Mucosa of descending colon (tissue), 3 donors: ENCODE results near the gene BTBD2. TPM values are rescaled to one million over a fixed set of nuclear protein-coding genes. Genes with fewer than 3 reads are reported as not detected.
"Not testable (repeated sequence)": the region's sequence is repeated elsewhere in the genome, so short reads cannot be mapped to it uniquely, and the experiment has no call there.

ENCODE experiments used
- ATAC-seq: fragments of 200-7000 bp; cut with Tn5 transposase; one replicate; pipeline ENCODE4 v1.9.1; 2020; ENCODE audit warnings: mild to moderate bottlenecking, moderate library complexity
- DNase-seq, 3 donors: peaks; one replicate each; pipeline ENCODE4 v3.0.0-alpha.2; 2020
- H3K36me3 ChIP-seq: fragments of 200-600 bp; one replicate; pipeline ENCODE4 v1.8.0; 2021; ENCODE audit warnings: low read depth, mild to moderate bottlenecking
- H3K4me1 ChIP-seq: fragments of 200-600 bp; one replicate; pipeline ENCODE4 v1.8.0; 2021; ENCODE audit warnings: low read depth, mild to moderate bottlenecking
- H3K4me3 ChIP-seq: fragments of 200-600 bp; one replicate; pipeline ENCODE4 v1.8.0; 2021; ENCODE audit warnings: mild to moderate bottlenecking
- H3K9me3 ChIP-seq: fragments of 200-600 bp; one replicate; pipeline ENCODE4 v1.8.0; 2021; ENCODE audit warnings: mild to moderate bottlenecking
- intact Hi-C, 2 donors: fragments of 100-400 bp; cut with DNase I in 1 of 2; cut with micrococcal nuclease in 1 of 2; formaldehyde crosslinking; loops; one replicate each; pipeline versions ENCODE4 v1.11.0 to v1.11.1; 2022; cut with DNase I, micrococcal nuclease
- total RNA-seq, 3 donors: library from RNA; stranded (reverse); fragmentation: NEBNext Ultra II Directional in 2 of 3; extraction: Animal tissue kit (Norgen Biotek cat#: 25700) in 2 of 3; gene quantifications; one replicate each; pipeline versions ENCODE4 v1.2.1 to v1.2.4, GENCODE V29; 2021 to 2023
- TF ChIP-seq, protein P1 (sequence below): fragments of 200-600 bp; IDR thresholded peaks from one replicate; pipeline ENCODE4 v1.8.0; 2022; ENCODE audit warnings: antibody characterized with exemption, mild to moderate bottlenecking
- donor health status: DM: no; HTN: no; CAD: no; lungs with moderate emphysema.
- donor health status: DM: no; HTN: no; CAD: no.
- donor health status: DM: no; HTN: yes; CAD: no.

Gene BTBD2
- total RNA-seq, 3 donors from 2014 or later, result 66.0 to 82.3 (median 71.5) TPM

DNA sequence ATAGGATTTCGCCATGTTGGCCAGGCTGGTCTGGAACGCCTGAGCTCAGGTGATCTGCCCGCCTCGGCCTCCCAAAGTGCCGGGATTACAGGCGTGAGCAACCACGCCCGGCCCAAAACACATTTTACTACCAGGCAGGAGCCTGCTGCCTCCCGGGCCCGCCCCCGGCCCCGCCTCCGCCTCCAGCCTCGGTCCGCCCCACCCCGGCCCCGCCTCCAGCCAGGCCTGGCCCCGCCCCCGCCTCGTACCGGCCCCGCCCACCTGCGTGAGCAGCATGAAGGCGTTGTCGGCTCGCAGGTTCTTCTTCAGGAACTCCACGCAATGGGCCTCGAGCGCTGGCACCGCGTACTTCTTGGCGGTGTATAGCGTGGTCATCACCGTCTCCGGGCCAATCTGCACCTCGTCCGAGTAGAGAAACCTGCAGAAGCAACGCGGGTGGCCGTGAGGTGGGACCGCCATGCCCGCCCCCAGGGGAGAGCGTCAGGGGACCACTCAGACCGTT lies 22.7 kb downstream of the BTBD2 start:
- Histone ChIP-seq H3K9me3 (no peaks in the 10 kb centered on the region), H3K4me3 (no peak overlapping the region), H3K36me3 (peaks cover 8% of the 10 kb centered on the region), H3K4me1 (no peaks in the 10 kb centered on the region)
- DNase-seq (peak in 2 of 3 donors; percentile 42 to 71), ATAC-seq (peak; percentile 87)
- TF ChIP-seq, protein P1, sequence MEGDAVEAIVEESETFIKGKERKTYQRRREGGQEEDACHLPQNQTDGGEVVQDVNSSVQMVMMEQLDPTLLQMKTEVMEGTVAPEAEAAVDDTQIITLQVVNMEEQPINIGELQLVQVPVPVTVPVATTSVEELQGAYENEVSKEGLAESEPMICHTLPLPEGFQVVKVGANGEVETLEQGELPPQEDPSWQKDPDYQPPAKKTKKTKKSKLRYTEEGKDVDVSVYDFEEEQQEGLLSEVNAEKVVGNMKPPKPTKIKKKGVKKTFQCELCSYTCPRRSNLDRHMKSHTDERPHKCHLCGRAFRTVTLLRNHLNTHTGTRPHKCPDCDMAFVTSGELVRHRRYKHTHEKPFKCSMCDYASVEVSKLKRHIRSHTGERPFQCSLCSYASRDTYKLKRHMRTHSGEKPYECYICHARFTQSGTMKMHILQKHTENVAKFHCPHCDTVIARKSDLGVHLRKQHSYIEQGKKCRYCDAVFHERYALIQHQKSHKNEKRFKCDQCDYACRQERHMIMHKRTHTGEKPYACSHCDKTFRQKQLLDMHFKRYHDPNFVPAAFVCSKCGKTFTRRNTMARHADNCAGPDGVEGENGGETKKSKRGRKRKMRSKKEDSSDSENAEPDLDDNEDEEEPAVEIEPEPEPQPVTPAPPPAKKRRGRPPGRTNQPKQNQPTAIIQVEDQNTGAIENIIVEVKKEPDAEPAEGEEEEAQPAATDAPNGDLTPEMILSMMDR, result no peak
- intact Hi-C loops, result no loop called here

DNA sequence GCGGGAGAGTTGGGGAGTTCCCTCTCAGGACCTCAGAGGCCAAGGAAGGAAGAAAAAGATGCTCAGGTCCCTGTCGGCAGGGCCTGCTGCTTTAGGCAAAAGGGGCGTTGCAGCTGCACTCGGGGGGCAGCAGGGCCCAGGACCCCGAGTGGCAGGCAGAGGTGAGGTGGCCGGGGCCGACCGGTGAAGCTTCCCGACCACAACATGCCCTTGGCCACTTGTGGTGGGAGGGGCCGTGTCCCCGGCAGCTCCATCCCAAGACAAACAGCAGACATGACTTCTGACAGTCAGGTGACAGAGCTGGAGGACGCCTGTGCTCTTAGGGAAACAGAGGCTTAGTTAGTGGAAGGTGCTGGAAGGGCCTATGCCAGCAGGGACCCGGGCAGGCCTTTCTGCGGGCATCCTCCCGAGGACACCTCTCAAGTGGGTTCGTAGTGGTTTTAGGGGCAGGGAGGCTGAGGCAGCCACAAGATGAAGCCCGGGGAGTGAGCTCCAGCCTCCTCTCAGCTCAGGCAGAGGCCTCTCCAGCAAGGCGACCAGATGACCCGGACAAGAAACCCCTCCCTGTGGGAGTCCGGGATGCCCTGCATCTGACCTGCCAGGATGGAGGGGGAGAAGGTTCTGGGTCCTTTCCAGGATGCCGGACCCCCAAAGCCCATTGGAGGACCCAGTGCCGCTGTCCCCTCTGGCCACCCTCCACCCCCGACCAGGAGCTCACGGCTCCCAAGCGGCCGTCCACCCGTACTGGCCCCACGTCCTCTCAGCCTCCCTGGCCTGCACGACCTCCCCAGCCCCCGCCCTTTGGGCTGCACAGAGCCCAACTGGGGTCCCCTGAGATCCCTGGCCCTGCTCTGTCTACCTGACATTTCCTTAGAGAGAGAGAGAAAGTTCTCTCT lies 24.2 kb downstream of the BTBD2 start:
- H3K9me3 ChIP-seq, result no peaks in the 10 kb centered on the region
- H3K4me1 ChIP-seq, result no peaks in the 10 kb centered on the region
- peaks cover 8% of the 10 kb centered on the region for H3K36me3 ChIP-seq
- TF ChIP-seq, protein P1, result no peak
- intact Hi-C loops, result no loop called here
- H3K4me3 ChIP-seq, result no peak overlapping the region
- no peak for ATAC-seq
- no peak for DNase-seq

DNA sequence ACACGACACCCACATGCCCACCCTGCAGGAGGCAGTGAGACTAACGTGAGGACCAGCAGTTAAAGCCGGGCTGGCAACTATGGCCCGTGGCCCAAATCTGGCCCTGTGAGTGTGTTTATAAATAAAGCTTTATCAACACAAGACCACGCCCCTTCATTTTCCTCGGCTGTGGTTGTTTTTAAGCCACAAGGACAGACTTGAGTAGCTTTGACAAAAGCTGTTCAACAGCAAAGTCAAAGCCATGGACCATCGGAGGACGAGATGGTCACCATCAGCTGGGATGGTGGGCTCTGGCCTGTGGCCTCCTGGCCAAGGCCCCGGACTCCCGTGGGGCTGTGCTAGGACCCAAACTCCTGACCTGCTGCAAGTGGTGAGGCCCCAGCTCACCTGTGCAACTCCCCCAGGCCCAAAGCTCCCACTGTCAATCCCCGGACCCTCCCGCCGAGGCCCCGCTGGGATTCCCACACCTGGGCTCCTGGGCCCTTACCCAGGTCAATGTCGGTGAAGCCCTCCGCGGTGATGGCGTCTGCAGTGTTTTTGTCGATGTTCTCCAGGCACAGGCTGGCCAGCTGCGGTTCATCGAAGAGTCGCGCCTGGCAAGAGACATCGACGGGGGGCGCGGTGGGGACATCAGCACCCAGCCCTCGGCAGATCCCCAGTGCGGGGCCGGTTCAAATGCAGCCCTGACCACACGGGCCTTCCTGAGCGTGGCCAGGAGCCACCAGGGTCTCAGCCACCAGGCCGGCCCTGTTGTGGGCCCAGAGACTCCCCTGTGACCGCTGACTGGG lies 25.1 kb downstream of the BTBD2 start:
- ATAC-seq (no peak), DNase-seq (no peak)
- no peaks in the 10 kb centered on the region for H3K4me1 ChIP-seq
- H3K36me3 ChIP-seq, result peaks cover 12% of the 10 kb centered on the region
- no peak overlapping the region for H3K4me3 ChIP-seq
- intact Hi-C loops, result no loop called here
- H3K9me3 ChIP-seq, result no peaks in the 10 kb centered on the region
- TF ChIP-seq, protein P1, result no peak

DNA sequence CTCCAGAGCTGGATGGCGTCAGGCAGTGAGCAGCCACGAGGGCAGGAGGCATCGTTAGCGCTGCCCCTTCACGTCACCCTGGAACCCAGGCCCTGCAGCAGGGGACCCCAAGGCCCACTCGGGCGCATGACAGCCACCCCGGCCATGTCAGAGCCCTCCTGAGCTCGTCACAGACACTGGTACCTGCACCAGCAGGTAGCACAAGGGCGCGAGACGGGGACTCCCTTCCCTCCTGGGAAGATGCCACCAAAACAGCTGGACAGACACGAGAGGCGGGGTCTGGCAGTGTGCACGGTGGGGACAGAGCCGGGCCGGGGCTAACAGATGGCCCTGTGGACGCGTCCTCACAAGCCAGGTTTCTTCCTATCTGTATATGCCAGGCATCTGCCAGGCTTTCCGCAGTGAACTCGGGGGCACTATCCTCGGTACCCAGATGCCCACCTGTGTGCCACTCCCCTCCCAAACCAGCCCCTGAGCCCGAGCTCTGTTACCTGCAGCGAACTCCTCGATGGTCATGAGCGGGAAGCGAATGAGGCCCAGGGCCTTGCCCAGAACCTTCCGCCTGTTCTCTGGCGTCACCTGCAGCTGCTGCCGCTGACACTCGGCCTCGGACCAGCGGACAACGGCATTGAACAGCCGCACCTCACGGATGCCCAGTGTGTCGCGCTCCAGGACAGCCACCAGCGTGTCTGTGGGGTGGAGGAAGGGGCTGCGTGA lies 25.8 kb downstream of the BTBD2 start:
- intact Hi-C loops, result no loop called here
- Histone ChIP-seq H3K4me1 (no peaks in the 10 kb centered on the region), H3K9me3 (no peaks in the 10 kb centered on the region), H3K36me3 (peaks cover 12% of the 10 kb centered on the region), H3K4me3 (no peak overlapping the region)
- ATAC-seq, result no peak
- no peak for DNase-seq
- TF ChIP-seq, protein P1, result no peak

DNA sequence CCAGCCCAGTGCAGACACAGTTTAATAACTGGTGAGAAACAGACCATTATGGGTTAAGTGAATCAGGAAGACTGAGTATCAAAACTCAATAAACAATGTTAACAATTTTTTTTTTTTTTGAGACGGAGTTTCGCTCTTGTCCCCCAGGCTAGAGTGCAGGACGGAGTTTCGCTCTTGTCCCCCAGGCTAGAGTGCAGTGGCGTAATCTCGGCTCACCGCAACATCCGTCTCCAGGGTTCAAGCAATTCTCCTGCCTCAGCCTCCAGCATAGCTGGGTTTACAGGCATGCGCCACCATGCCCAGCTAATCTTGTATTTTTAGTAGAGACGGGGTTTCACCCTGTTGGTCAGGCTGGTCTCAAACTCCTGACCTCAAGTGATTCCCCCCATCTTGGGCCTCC lies 27.1 kb downstream of the BTBD2 start:
- H3K36me3 ChIP-seq, result peaks cover 12% of the 10 kb centered on the region

More for the DNA sequence above, 27.1 kb downstream of the BTBD2 start:
- H3K4me1 ChIP-seq, H3K9me3 ChIP-seq, intact Hi-C loops, ATAC-seq, DNase-seq, H3K4me3 ChIP-seq: not testable (repeated sequence)
